Measurements from ENCODE around the gene RASGRF2. TPM values are rescaled to one million over a fixed set of nuclear protein-coding genes. Genes with fewer than 3 reads are reported as not detected.

Gene RASGRF2
- total and polyA plus RNA-seq, 2 experiments from 2014 or later, result 0.04 TPM; not detected in 1

DNA sequence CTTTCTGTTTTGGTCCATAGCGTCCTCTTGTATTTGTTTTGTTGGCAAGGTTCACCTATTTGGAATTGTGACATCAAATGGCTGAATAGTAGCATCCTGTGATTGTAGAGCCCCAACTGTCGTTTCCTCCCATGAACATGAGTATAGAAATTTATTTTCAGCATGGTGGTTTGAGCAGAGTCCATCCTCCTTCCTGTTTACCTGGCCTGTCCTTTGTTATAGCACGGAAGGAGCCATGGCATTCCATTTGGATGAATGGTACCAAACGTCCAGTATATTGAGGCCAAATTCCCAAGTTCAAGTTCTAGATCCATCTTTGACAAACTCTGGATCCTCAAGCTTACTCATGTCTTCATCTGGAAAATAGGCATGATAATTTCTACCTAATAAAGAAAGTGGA lies 16.8 kb downstream of the RASGRF2 start:
- no peak overlapping the region for H3K4me3 ChIP-seq
- H4K20me1 ChIP-seq (ENCODE audit: insufficient read depth), result no peaks in the 10 kb centered on the region
- no peak overlapping the region for H3K9ac ChIP-seq
- no peak overlapping the region for H3K4me2 ChIP-seq (ENCODE audit: unreplicated experiment)
- in situ Hi-C loops (cut with MboI), result no loop called here
- 70 to 80% methylated on average over 4 of the region's 4 CpGs for WGBS, 2 experiments (ENCODE audit: low coverage in 1 of 2, low lambda C conversion rate in 2 of 2, missing lambda C conversion rate in 2 of 2)
- no peak for DNase-seq
- no peaks in the 10 kb centered on the region for H3K79me2 ChIP-seq (ENCODE audit: insufficient read depth)
- no peaks in the 10 kb centered on the region for H3K4me1 ChIP-seq (ENCODE audit: insufficient read depth)
- TF ChIP-seq EZH2 (IDR thresholded peaks at IDR 0.05; ENCODE audit: insufficient read depth, poor library complexity, severe bottlenecking) (no peak), EZH2phosphoT487 (IDR thresholded peaks at IDR 0.05; ENCODE audit: insufficient read depth, low read depth) (no peak)
- H3K9me2 ChIP-seq (ENCODE audit: insufficient read depth), result no peaks in the 10 kb centered on the region
- no peaks in the 10 kb centered on the region for H3K27me3 ChIP-seq (replicated peaks; ENCODE audit: insufficient read depth)
- H3K9me3 ChIP-seq (ENCODE audit: low read depth), result no peaks in the 10 kb centered on the region
- no peaks in the 10 kb centered on the region for H3K36me3 ChIP-seq (ENCODE audit: low read depth)
- no peak overlapping the region for H2AFZ ChIP-seq
- no peaks in the 10 kb centered on the region for H3F3A ChIP-seq (ENCODE audit: insufficient read depth)
- H3K27ac ChIP-seq, result no peak overlapping the region

DNA sequence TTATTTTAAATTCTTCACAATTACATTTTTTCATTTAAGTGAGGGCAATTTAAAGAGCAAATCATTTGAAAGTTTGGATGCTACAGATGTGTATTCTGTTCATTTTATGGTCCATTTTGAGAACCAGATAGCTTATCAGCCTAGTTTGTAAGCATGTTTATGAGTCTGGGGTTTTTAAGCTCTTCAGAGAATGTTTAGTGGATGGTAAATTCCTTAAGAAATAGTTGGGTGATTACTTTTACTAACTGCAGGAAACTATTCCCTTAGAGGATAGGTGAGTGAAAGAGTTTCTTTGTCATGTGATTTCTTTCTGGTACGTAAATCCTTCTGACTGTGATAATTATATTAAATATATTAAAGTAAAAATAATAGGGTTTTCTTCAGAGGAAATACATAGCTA lies 17.6 kb downstream of the RASGRF2 start:
- Histone ChIP-seq H4K20me1 (ENCODE audit: insufficient read depth) (no peaks in the 10 kb centered on the region), H3K4me2 (ENCODE audit: unreplicated experiment) (no peak overlapping the region), H3K36me3 (ENCODE audit: low read depth) (no peaks in the 10 kb centered on the region), H2AFZ (no peak overlapping the region), H3K27me3 (replicated peaks; ENCODE audit: insufficient read depth) (no peaks in the 10 kb centered on the region), H3K4me3 (no peak overlapping the region), H3K9me3 (ENCODE audit: low read depth) (no peaks in the 10 kb centered on the region), H3K9me2 (ENCODE audit: insufficient read depth) (no peaks in the 10 kb centered on the region), H3K79me2 (ENCODE audit: insufficient read depth) (no peaks in the 10 kb centered on the region), H3K27ac (no peak overlapping the region), H3F3A (ENCODE audit: insufficient read depth) (no peaks in the 10 kb centered on the region), H3K4me1 (ENCODE audit: insufficient read depth) (no peaks in the 10 kb centered on the region), H3K9ac (no peak overlapping the region)
- WGBS, 2 experiments (ENCODE audit: low coverage in 1 of 2, low lambda C conversion rate in 2 of 2, missing lambda C conversion rate in 2 of 2), result 92% methylated on average over 1 of the region's 1 CpG
- no peak for TF ChIP-seq EZH2phosphoT487 (IDR thresholded peaks at IDR 0.05; ENCODE audit: insufficient read depth, low read depth)
- TF ChIP-seq EZH2 (IDR thresholded peaks at IDR 0.05; ENCODE audit: insufficient read depth, poor library complexity, severe bottlenecking), result no peak
- DNase-seq, result no peak
- in situ Hi-C loops (cut with MboI), result no loop called here

DNA sequence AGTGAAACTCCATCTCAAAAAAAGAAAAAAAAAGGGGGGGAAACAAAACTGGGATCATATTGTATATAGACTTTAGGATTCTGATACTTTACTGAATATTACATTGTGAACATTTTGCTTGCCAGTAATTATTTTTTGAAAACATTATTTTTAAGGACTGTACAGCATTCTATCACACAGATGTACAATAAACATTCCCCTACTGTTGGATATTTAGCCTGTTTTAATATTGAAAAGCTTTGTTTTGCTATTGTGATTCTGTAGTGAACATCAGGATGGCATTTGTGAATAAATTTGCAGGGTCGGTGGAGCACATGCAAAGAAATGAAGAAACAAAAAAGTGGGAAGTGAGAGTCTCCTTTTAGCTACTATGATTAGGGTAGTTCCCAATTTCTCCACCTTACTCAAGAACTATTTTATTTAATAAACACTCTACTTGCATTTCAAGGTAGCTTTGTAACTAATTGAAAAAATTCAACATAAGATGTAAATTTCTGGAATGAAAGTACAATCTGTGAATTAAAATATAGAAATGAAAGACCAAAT lies 18.7 kb downstream of the RASGRF2 start:
- H2AFZ ChIP-seq, result no peak overlapping the region
- TF ChIP-seq EZH2phosphoT487 (IDR thresholded peaks at IDR 0.05; ENCODE audit: insufficient read depth, low read depth) (no peak), EZH2 (IDR thresholded peaks at IDR 0.05; ENCODE audit: insufficient read depth, poor library complexity, severe bottlenecking) (no peak)
- H3K4me2 ChIP-seq (ENCODE audit: unreplicated experiment), result no peak overlapping the region
- H3K4me3 ChIP-seq, result no peak overlapping the region
- H3K27ac ChIP-seq, result no peak overlapping the region
- H3F3A ChIP-seq (ENCODE audit: insufficient read depth), result no peaks in the 10 kb centered on the region
- no peak overlapping the region for H3K9ac ChIP-seq
- in situ Hi-C loops (cut with MboI), result no loop called here
- no peaks in the 10 kb centered on the region for H4K20me1 ChIP-seq (ENCODE audit: insufficient read depth)
- H3K4me1 ChIP-seq (ENCODE audit: insufficient read depth), result no peaks in the 10 kb centered on the region
- no peaks in the 10 kb centered on the region for H3K9me2 ChIP-seq (ENCODE audit: insufficient read depth)
- H3K36me3 ChIP-seq (ENCODE audit: low read depth), result no peaks in the 10 kb centered on the region
- H3K9me3 ChIP-seq (ENCODE audit: low read depth), result no peaks in the 10 kb centered on the region
- H3K79me2 ChIP-seq (ENCODE audit: insufficient read depth), result no peaks in the 10 kb centered on the region
- WGBS, 2 experiments (ENCODE audit: low coverage in 1 of 2, low lambda C conversion rate in 2 of 2, missing lambda C conversion rate in 2 of 2), result 81 to 89% methylated on average over 1 of the region's 1 CpG
- no peaks in the 10 kb centered on the region for H3K27me3 ChIP-seq (replicated peaks; ENCODE audit: insufficient read depth)
- no peak for DNase-seq

- TF ChIP-seq EZH2phosphoT487 (IDR thresholded peaks at IDR 0.05; ENCODE audit: insufficient read depth, low read depth), result no peak
- TF ChIP-seq EZH2 (IDR thresholded peaks at IDR 0.05; ENCODE audit: insufficient read depth, poor library complexity, severe bottlenecking), result no peak
- Histone ChIP-seq H2AFZ (no peak overlapping the region), H3K79me2 (ENCODE audit: insufficient read depth) (no peaks in the 10 kb centered on the region), H3K9me2 (ENCODE audit: insufficient read depth) (no peaks in the 10 kb centered on the region), H3K9me3 (ENCODE audit: low read depth) (no peaks in the 10 kb centered on the region), H3F3A (ENCODE audit: insufficient read depth) (no peaks in the 10 kb centered on the region), H3K9ac (no peak overlapping the region), H3K4me1 (ENCODE audit: insufficient read depth) (no peaks in the 10 kb centered on the region), H3K27ac (no peak overlapping the region), H4K20me1 (ENCODE audit: insufficient read depth) (no peaks in the 10 kb centered on the region), H3K4me2 (ENCODE audit: unreplicated experiment) (no peak overlapping the region), H3K4me3 (no peak overlapping the region), H3K27me3 (replicated peaks; ENCODE audit: insufficient read depth) (no peaks in the 10 kb centered on the region), H3K36me3 (ENCODE audit: low read depth) (no peaks in the 10 kb centered on the region)
- DNase-seq, result no peak
- in situ Hi-C loops (cut with MboI), result no loop called here
- WGBS, 2 experiments (ENCODE audit: low coverage in 1 of 2, low lambda C conversion rate in 2 of 2, missing lambda C conversion rate in 2 of 2), result 26 to 38% methylated on average over 4 of the region's 4 CpGs
Observed at GRCh38 chr5:80982093-80982492, 21.9 kb downstream of the RASGRF2 start.

All from GM23248 (cell line).